DMS153 treated with DMSO at 0.1 percent for 48 hours (cell line): ENCODE measurements around the gene RALY.

ENCODE experiments used
- DNase-seq: peaks from one replicate; lab custom pipeline; 2025; ENCODE audit not compliant: unreplicated experiment; lab: John Stamatoyannopoulos, UW

RALY gene

GRCh38 chr20:34047010-34047687 is 53.4 kb downstream of the RALY start:
- DNase-seq = no peak

DNA sequence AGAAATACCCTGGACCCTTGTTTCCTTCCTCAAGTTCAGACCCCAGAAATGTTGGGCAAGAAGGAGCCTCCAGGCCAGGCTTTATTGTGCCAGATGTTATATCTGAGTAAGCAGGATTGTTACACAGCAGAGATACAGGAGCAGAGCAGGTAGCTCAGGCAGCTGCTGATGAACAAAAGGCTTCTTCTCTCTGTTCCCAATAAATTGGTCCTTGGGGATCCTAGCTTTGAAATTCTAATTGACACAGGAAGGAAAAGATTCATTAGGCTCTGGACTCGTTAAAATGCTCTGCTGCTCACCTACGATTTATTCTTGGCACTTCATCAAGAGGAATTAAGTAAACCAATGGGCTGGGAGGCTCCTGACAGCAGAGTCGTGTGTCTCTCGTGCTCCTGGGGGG is 54.2 kb downstream of the RALY start:
- DNase-seq = peak; percentile 8

GRCh38 chr20:34049389-34049788 is 55.7 kb downstream of the RALY start:
- no peak for DNase-seq

- no peak for DNase-seq
These were observed 56.4 kb downstream of the RALY start for GRCh38 chr20:34049897-34050695.

DNA sequence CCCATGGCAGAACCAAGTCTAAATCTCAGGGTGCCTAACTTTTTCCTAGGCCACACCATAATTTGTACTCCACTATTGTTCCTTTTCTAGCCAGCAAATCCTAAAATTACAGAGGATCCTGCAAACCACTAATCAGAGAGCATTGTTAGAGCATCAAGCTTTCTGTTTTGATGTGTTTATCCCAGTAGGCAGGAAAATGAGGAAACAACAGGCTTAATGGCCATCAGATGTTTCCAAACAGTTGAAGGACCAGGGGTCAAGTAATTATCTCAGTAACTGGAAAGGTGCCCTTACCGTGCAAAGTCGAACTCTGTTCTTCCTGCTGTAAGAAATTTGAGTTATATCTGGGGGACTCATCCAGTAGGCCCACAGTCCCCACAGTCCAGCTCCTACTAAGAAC is 58.7 kb downstream of the RALY start:
- no peak for DNase-seq

DNA sequence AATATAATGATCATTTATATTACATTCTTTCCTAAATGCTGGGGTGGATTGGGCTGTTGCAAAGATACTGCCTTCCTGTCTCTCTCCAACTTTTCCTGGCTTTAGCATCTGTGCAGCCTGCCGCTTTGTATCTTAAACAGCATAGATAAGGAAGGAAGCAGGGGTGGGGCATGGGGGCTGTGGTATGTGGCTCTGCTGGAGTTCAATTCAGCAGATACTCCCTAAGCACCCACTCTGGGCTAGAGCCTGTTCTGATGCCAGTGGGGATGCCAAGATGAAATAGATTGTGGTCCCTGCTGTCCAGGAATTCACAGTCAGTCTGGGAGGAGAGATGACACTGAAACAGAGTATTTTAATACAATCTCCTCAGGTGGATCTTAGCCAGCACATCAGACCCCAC is 61.6 kb downstream of the RALY start:
- DNase-seq = no peak

GRCh38 chr20:34058831-34059230 is 65.1 kb downstream of the RALY start:
- no peak for DNase-seq

DNA sequence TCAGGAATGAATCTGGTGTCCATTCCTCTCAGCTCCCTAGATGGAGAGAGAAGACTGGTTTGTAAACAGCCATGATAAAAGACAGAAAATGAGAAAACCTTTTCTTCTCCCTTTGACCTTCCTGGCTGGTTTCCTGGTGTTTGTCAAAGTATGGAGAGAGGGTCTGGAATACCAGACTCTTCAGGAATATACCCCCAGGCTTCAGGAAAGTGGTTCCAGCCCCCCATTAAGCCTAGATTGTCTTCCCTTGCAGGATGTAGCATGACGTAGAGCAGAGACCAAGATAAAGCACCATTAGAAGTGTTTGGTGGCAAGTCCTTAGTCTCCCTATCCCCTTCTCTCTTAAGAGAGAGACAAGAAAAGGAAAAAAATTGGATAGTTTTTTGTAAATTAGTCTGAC is 67.3 kb downstream of the RALY start:
- DNase-seq = no peak

GRCh38 chr20:34061695-34062094 is 68.0 kb downstream of the RALY start:
- DNase-seq = no peak

GRCh38 chr20:34062570-34063482 is 69.1 kb downstream of the RALY start:
- no peak for DNase-seq

- no peak for DNase-seq
These were observed 70.6 kb downstream of the RALY start for GRCh38 chr20:34064286-34064685.

DNA sequence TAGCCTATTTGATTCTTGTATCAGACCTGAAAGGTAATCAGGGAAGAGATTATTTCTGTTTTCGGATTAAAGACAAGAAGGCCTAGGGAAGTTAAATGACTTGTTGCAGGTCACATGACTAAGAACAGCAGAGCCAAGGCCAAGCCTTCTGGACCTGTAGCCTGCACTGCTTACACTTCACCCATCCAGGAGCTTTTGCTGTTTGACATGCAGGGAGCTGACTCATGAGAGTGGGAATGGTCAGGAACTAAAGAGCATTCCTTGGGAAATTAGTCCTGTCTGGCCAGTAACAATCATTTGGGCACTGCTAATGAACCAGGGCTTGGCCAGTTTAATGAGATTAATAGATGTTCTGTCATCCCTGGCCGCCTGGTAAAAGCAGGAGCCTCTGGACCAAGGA is 71.5 kb downstream of the RALY start:
- DNase-seq = no peak

DNA sequence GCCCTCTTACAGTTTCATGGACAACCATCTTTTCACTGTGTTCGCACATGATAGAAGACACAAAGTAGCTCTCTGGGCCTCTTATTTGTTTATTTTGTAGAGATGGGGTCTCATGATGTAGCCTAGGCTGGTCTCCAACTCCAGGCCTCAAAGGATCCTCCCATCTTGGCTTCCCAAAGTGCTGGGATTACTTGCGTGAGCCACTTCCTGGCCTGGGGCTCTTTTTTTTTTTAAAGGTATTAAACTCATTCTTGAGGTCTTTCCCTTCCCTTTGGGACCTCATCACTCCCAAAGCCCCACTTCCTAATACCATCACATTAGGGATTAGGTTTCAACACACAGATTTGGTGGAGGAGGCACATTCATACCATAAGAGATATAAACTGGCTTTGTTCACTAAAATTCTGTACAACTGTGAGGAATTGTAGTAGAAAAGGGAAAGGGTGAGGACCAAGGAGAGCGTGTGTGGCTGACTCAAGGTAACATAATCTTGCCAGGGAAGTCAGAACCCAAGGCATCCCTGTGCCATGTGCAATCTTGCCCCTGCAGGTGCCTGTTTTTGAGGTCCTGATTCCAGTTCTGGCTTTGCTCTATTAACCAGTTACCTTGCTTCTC is 72.9 kb downstream of the RALY start:
- no peak for DNase-seq

DNA sequence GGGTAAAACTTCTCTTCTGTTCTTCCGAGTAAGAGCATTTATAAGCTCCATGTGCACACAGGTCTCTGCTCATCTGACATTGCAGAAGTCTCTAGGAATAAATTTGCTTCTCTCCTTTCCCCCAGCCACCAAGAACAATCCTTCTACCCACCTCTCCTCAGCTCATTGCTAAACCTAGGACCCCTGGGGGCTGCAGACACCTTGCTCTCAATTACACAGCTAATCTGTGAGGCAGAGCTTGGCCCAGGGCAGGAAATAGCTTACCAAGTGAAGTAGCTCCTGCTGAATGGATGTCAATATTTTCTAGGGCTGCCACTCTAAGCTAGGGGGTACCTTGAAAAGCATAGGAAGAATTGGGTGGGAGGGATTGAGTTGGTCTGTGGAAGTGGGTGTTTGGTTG is 74.3 kb downstream of the RALY start:
- DNase-seq = no peak

GRCh38 chr20:34069341-34070078 is 75.8 kb downstream of the RALY start:
- peak; percentile 73 for DNase-seq

GRCh38 chr20:34070079-34070439 is 76.3 kb downstream of the RALY start:
- DNase-seq = no peak

DNA sequence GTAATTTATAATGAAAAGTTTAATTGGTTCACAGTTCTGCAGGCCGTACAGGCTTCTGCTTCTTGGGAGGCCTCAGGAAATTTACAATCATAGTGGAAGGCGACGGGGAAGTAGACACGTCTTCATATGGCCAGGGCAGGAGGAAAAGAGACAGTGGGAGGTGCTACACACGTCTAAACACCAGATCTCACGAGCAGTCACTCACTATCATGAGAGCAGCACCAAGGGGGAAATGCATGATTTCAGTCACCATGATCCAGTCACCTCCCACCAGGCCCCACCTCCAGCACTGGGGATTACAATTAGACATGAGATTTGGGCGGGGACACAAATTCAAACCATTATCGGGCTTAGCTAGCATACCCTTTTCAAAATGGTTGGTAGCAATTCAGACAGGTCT is 77.1 kb downstream of the RALY start:
- no peak for DNase-seq

GRCh38 chr20:34072076-34072475 is 78.4 kb downstream of the RALY start:
- no peak for DNase-seq

DNA sequence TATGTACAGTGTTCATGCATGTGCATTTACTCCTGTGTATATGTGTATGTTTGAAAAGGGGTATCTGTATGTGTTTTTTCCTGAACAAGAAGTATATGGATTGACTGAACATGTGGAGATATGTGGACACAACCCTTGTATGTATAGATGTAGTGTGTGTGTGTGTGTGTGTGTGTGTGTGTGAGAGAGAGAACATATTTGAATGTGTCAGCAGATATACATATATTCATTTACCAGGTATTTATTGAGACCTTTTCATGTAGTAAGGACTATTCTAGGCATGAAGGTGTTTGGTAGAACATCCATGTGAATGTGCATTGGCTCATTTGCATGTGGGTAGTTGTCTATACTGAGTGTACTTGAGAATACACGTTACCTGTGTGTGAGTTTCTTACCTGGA is 79.1 kb downstream of the RALY start:
- DNase-seq = no peak

DNA sequence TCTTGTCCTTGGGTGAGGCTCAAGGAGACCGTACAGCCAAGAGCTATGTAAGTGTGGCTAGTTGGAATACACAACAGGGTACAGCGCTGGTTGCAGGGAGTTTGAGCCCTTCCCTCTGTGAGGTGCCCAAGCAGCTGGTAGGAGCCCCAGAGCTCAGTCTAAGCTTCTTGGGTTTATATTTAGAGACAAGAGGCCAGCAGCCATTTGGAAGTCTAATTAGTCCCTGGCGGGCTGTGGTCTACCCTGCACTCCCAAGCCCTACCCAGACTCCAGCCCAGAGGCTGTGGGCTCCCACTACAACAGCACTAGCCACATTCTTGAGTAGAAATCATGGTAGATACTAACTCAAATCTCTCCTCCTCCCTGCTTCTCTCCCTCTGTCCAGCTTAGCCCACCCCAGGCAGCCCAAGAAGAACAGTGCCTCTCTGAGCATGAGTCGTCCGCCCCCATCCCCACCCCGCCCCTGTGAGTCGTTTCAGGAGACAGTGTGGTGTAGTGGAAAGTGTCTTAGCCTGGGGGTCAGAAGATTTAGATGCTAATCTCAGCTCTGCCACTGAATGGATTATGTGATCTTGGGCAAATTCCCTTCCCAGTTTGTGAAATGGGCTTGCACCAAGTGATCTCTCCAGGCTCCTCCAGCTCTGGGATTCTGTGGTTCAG is 80.5 kb downstream of the RALY start:
- no peak for DNase-seq
